ENCODE measurements around the gene MPP2.
"Not testable (repeated sequence)": the region's sequence is repeated elsewhere in the genome, so short reads cannot be mapped to it uniquely, and the experiment has no call there.

The MPP2 gene

GRCh38 chr17:43873815-43874214 lies 33.5 kb downstream of the MPP2 start:
- FAIRE-seq: no peak

DNA sequence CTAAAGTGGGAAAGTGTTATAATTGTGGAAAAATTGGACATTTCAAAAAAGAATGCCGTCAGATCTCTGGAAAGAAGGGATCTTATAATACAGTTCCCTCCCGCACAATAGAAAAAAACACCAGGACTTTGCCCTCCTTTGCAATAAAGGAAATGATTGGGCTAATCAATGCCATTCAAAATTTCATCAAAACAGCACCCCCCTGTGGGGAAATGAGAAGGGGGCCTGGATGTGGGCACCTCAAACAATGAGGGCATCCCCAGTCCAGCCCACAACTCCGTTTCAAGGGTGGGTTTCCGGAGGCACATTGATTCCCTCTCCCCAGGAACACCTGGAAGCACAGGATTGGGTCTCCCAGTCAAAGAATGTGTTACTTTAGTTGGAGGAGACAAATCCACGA lies 34.2 kb downstream of the MPP2 start:
- FAIRE-seq: no peak

- no peak for FAIRE-seq
Measured at GRCh38 chr17:43871946-43872690, 35.2 kb downstream of the MPP2 start.

DNA sequence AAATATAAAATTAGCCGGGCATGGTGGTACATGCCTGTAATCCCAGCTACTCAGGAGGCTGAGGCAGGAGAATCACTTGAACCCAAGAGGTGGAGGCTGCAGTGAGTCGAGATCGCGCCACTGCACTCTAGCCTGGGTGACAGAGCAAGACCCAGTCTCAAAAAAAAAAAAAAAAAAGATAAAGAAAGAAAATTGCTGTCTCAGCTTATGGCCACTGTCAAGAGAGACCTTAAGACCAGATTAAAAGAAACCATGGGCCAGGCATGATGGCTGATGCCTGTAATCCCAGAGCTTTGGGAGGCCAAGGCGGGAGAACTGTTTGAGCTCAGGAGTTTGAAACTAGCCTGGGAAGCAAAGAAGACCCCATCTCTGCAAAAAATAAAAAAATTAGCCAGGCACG lies 38.3 kb downstream of the MPP2 start:
- FAIRE-seq: not testable (repeated sequence)

DNA sequence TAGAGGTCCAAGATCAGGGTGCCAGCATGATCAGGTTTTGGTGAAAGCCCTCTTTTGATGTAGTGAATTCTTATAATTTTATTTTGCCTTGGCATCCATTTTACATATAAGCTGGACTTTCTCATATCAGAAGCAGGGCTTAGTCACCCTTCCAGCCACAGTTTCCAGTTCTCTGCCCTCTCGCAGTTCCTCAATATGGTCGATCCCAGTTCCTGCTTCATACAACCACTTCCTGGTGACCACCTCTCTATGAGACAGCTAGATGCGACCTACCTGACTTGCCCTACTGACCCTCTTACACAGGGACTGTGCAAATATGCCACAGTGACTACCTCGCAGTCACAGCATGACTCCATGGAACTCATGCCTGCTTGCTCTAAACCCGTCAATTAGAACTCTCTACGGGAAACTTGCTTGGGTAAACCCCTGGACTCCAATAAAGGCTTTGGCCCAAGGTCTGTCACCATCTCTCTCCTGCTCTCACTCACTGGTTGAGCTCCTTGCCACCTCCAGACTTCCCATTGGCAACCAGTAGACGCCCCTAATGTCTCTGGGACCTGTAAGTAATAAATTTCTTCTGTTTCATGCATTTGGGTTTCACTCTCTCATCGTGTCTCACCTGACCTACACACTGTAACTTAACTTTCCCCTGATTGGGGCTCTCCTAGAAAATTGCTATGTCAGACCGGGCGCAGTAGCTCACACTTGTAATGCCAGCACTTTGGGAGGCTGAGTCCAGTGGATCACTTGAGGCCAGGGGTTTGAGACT lies 38.9 kb downstream of the MPP2 start:
- FAIRE-seq: no peak

DNA sequence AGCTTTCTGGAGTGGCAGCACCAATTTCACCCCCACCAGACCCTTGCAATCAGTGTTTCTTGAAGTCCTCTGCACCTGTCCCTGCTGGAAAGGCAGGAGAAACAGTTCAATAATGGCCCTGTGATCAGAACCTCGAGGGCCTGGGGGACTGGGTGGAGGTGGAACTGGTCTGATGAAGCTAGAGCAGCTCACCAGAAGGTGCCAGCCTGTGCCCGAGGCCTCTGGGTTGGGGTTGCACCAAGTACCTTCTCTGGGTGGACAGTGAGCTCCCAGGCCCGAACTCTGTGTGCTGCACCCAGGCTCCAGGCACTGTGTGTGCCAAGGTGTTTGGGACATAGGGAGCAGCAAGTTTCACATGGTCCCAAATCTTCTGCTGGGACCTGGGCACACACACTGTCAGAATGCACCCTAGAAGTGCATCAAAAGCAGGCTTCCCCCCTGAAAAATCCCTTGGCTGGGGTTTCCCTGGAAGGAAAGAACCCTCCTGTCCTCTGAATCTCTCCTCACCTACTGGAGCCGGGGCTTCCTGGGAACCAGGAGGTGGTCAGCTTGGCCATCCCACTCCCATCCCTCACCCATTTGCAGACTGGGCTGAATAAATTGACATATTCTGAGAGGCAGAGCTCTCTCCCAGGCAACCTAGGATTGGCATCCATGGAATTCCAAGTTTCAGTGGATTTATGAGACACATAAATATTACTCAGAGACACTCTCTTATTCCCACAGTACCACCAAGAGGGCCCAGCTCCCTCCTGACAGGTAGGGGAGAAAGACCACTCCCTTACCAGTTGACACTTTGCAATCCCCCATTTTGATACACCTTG lies 43.0 kb downstream of the MPP2 start:
- no peak for FAIRE-seq

DNA sequence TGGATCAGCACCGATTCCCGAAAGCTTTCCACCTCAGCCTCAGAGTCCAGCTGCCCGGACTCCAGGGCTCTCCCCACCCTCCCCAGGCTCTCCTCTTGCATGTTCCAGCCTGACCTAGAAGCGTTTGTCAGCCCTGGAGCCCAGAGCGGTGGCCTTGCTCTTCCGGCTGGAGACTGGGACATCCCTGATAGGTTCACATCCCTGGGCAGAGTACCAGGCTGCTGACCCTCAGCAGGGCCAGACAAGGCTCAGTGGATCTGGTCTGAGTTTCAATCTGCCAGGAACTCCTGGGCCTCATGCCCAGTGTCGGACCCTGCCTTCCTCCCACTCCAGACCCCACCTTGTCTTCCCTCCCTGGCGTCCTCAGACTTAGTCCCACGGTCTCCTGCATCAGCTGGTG lies 45.4 kb downstream of the MPP2 start:
- no peak for FAIRE-seq

- no peak for FAIRE-seq
Measured at GRCh38 chr17:43860927-43861622, 46.3 kb downstream of the MPP2 start.

DNA sequence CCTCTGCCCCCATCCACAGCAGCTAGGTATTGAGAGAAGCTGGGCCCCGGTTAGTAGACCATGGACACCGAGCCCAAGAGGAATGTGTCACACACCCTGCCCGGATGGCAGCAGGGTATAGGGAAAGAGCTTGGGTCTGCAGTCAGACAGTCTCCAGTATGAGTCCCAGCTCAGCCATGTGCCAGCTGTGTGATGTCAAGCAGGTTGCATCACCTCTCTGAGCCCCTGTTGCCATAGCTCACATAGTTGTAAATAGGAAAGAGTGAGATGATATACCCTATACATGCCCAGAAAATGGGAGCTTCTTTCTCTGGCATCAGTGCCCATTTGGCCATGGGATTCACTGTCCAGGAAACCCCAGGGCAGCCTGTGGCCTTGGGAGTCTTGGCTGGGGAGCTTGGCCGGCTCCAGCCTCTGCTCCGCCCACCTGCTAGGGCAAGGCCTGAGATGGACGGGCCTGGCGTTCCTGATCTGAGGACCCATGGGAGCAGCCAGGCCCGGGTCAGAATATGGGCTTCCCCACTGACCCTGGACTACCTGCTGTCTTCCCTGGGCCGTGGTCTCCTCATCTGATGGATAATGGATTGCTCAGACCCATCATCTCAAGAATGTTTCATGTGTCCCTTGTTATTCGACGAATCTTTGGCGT lies 47.1 kb downstream of the MPP2 start:
- no peak for FAIRE-seq

DNA sequence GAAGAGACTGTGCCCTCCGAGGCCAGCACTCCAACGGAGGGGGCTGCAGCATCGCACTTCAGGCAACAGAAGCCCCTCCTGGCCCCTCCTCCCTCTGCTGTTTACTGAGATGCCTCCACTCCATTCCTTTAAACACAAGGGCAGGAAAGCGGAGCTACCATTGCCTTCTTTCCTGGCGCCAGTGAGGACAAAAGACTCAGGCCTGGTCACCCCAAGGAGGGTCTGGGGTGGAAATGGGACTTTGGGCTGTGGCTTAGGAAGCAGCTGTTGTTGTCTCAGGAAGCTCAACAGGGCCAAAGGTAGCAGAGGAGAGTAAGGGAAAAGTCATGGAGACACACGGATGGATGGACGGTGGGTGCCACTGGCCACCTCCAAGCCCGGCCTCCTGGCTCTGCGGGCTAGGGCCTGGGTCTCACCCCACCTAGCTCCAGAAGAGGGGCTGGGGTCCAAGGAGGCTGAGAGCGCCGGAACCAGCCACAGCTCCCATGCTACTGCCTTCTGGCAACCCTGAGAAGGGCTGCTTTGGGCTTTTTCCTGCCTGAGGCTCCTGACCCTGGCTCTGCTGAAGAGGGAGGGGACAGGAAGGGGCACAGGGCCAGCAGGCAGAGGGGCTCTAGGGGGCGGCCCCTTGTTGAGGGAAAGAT lies 49.3 kb downstream of the MPP2 start:
- FAIRE-seq: no peak

DNA sequence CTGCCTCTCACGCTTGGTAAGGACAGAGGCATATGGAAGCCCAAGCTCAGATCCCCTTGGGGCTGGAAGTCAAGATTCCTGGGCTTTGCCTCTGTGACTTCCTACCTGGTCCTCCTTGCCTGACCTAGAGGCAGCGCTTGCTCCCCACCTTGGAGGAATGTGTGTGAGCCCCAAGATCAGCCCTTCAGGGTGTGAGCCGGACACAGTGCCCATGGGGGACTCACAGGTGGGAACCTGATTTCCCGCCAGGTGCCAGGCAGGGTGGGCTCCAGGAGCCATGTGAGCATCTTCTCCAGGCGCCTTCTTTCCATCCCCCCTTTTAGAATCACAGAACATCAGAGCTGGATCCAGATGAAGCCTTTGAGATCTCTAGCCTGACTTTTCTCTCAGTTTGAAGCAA lies 50.2 kb downstream of the MPP2 start:
- FAIRE-seq: no peak

DNA sequence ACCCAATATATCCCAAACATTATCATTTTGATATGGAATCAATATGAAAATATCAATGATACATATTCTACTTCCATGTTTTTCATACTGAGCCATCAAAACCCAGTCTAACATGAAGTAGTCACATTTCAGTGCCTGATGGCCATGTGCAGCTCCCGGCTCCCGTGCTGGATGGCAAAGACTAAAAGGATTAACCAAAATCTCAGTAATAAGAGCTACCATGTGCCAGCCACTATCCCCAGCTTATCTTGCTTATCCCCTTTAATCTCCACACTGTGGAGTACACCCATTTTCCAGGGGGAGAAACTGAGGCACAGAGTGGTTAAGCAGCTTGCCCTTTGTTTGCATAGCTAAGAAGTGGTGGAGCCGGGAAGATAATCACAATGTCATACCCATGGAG lies 51.2 kb downstream of the MPP2 start:
- no peak for FAIRE-seq

DNA sequence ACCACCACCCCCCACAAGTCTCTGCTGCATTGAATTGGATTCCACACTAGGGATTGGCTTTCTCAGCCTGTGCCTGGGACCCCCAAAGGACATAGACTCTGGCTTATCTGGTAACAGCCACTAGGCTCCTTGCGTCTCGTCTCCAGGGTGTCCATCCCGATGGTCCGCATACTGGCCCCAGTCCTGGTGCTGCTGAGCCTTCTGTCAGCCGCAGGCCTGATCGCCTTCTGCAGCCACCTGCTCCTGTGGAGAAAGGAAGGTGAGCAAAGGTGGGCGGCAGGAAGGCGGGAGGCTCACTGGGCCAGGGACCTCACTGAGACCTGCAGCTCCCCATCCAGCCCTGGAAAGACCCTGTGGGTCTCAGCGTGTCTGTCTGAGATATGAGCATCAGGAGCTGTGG lies 52.3 kb downstream of the MPP2 start:
- FAIRE-seq: no peak

- FAIRE-seq: no peak
Measured at GRCh38 chr17:43854498-43854897, 52.8 kb downstream of the MPP2 start.

GRCh38 chr17:43853546-43853945 lies 53.8 kb downstream of the MPP2 start:
- no peak for FAIRE-seq

GRCh38 chr17:43852571-43852970 lies 54.8 kb downstream of the MPP2 start:
- FAIRE-seq: no peak

GRCh38 chr17:43849116-43849515 lies 58.2 kb downstream of the MPP2 start:
- no peak for FAIRE-seq

DNA sequence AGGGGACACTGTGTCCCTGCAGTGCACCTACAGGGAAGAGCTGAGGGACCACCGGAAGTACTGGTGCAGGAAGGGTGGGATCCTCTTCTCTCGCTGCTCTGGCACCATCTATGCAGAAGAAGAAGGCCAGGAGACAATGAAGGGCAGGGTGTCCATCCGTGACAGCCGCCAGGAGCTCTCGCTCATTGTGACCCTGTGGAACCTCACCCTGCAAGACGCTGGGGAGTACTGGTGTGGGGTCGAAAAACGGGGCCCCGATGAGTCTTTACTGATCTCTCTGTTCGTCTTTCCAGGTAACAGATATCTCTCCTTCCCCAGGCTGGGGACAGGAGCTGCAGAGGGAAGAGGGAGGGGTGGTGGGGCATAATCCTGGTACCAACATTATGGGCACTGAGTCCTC lies 58.7 kb downstream of the MPP2 start:
- no peak for FAIRE-seq

DNA sequence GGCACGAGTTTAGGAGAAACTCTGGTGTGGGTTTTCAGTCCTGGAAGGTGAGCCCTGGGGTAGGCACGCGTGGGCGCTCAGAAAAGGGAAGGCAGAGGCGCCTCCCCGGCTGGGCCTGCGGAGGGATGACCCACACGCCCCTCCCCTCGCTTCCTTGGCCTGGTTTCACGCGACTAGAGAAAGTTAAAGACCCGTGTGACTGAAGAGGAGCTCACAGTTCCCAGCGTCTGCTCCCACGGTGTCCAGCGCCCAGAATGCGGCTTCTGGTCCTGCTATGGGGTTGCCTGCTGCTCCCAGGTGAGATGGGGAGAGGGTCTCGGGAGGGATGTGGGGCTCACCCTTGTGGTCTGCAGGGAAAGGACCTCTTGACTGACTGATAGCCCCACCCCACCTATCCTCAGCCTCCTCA lies 60.4 kb downstream of the MPP2 start, which contains the start of gene CD300LG:
Gene CD300LG, plus strand, starts transcription at position 214 of the 409 bp plus-strand sequence. Its CDS starts 41 bp downstream, at position 255.
- FAIRE-seq: no peak

- no peak for FAIRE-seq
Measured at GRCh38 chr17:43846221-43846712, 61.1 kb downstream of the MPP2 start.

GRCh38 chr17:43845766-43846165 lies 61.6 kb downstream of the MPP2 start:
- no peak for FAIRE-seq
